Stimulated activated CD4-positive, alpha-beta T cell treated with anti-CD3 and anti-CD28 coated beads, Interleukin-1b, Interleukin-23, amount 100 ng/mL, for 24 hours (primary cell): Measurements from ENCODE around the gene KRTAP13-1.

ENCODE experiments used
- DNase-seq, 4 experiments: peaks; one replicate each; pipeline ENCODE4 v3.0.0-alpha.2; 2020; ENCODE audit warnings: low read depth in 4 of 4, low spot score in 1 of 4

The KRTAP13-1 gene

DNA sequence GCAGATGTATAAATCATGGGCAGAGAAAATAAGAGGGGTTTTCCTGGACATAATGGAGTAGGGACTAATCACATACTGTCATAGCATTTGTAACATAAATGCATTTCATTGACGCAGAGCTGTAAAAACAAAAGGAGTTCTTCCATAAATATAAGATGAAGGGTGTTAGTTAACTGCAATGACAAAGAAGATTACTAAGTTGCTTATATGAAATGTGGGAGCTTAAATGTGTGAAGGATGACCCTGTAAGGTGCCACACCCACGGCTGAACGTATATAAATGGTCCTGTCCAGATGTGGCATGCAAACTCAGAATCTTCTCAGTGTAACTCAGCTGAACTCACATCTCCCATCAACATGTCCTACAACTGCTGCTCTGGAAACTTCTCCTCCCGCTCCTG lies at the start of gene KRTAP13-1:
Gene KRTAP13-1 (plus strand): TSS at position 301 of the 400 bp plus-strand sequence. CDS start 56 bp downstream, at position 357.
- no peak for DNase-seq

GRCh38 chr21:30348506-30348905 lies 47.3 kb upstream of the KRTAP13-1 start, which contains the start of gene KRTAP23-1:
Gene KRTAP23-1, minus strand, starts transcription at chr21:30348606. Its CDS starts 0 bp downstream, at chr21:30348606.
- no peak for DNase-seq

DNA sequence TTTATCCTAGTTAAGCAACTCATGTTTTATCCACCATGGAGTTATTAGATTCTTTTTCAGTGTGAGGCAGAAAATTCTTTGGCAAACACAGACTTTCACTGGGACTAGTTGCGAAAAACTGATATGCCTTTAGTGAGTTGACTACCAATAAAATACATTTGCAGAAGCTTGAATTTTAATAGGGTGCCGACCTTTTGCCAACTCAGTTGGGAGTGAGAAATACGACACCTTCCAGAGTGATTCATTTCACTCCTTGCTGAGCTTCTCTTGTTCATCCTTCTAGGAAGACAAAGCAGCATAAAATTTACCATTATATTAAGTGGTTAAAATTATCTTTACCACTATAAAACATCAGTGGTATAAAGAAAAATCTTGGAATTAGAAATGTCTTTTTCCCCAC lies 46.3 kb upstream of the KRTAP13-1 start:
- no peak for DNase-seq

DNA sequence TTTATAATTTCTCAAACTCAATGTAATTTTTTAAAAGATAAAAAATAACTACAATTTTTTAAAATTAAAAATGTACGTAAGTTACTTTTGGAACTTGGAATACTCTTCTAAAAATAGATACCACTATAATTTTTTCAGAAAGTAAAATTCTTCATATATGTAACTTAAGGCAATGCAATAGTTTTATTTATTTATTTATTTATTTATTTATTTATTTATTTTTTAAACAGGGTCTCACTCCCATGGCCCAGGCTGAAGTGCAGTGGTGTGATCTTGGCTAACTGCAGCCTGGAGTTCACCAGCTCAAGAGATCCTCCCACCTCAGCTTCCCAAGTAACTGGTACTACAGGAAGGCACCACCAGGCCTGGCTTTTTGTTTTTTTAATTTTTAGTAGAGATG lies 44.3 kb upstream of the KRTAP13-1 start:
- no peak for DNase-seq

GRCh38 chr21:30354308-30355005 lies 41.4 kb upstream of the KRTAP13-1 start:
- no peak for DNase-seq

GRCh38 chr21:30355906-30356305 lies 39.9 kb upstream of the KRTAP13-1 start:
- no peak for DNase-seq

DNA sequence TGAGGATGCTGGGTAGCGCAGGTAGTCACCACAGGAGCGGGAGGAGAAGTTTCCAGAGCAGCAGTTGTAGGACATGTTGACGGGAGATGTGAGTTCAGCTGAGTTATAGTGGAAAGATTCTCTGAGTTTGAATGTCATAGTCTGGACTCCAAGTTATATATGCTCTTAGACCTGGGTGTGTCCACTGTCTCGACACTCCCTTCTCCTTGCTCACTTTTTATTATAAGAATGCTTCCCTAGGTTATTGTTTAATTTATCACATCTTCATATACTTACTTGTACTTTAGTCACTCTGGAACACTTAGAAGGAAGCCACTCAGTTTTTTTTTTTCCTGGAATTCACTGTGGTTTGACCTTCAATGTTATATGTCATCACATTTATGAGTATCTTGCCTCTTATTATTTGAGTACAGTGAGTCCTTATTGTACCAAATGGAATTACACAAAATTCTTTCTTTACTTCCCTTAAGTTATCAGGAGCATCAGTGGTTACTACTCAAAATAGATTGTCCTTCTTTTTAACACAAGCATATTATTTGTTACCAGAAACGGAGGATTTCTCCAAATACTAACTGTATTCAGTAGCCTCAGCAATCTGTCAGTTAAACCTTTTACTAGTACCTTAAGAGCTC lies 23.6 kb upstream of the KRTAP13-1 start, which contains the start of gene KRTAP13-2:
Gene KRTAP13-2 (minus strand): TSS at position 133 of the 632 bp plus-strand sequence. CDS start 58 bp downstream, at position 75.
- DNase-seq, result no peak

DNA sequence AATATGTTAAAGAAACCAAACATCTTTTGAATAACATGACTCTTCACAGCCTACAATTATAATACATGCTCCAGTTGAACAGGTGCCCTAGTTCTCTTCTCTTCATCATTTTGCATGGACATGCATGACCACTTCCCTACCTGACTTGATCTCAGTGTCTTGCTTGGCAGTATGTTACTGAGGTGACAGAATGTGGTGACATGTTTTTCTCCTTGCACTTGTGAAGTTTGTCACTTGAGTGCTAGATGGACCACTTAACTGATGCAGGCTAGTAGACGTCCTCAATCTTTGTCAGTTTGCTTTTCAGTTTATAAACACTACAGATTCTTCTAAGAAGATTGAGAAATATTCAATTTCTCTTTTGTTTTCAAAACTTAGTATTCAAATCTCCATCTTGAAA lies 13.6 kb upstream of the KRTAP13-1 start:
- no peak for DNase-seq

DNA sequence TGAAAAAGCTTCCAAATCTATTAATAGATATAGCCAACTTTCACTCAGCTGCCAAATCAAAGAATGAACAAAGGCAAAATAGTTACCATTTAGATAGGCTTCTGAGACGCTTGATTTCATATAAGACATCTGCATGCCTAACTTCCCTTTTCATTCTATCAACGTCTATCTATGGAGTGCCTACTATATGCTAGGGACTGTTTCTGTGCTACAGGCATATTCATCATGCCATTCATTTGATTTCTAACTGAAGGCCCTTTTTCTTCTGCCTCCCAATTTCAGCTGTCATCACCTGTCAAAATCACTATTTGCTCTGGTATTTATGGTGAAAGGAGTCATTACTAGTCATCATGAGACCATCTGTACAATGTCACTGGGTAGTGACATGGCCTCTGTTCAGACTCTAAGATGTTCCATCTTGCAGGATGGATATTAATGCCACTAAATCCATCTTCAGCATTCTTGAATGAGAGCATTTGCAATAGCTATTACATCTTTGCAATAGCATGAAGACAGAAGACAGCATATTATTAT lies 4.3 kb upstream of the KRTAP13-1 start:
- no peak for DNase-seq

GRCh38 chr21:30408782-30409494 lies 13.1 kb downstream of the KRTAP13-1 start:
- DNase-seq, result no peak

- DNase-seq, result no peak
These were observed 20.2 kb downstream of the KRTAP13-1 start for GRCh38 chr21:30415993-30416392.

- no peak for DNase-seq
These were observed 30.0 kb downstream of the KRTAP13-1 start, which contains the start of gene KRTAP13-3 for GRCh38 chr21:30425826-30426225. Gene KRTAP13-3, minus strand, starts transcription at chr21:30425926. Its CDS starts 14 bp downstream, at chr21:30425912.

GRCh38 chr21:30426731-30427130 lies 30.9 kb downstream of the KRTAP13-1 start:
- DNase-seq, result no peak

DNA sequence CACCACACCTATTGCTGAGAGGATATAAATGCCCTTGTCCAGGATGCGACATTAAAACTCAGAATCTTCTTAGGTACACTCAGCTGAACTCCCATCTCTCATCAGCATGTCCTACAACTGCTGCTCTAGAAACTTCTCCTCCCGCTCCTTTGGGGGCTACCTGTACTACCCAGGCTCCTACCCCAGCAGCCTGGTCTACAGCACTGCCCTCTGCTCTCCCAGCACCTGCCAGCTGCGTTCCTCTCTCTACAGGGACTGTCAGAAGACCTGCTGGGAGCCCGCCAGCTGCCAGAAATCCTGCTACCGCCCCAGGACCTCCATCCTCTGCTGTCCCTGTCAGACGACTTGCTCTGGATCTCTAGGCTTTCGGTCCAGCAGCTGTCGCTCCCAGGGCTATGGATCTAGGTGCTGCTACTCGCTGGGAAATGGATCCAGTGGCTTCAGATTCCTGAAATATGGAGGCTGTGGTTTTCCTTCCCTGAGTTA lies 34.4 kb downstream of the KRTAP13-1 start, which contains the start of gene KRTAP13-4:
Gene KRTAP13-4 (plus strand): TSS at position 51 of the 486 bp plus-strand sequence. CDS start 56 bp downstream, at position 107.
- no peak for DNase-seq

GRCh38 chr21:30434033-30434631 lies 38.3 kb downstream of the KRTAP13-1 start:
- no peak for DNase-seq

DNA sequence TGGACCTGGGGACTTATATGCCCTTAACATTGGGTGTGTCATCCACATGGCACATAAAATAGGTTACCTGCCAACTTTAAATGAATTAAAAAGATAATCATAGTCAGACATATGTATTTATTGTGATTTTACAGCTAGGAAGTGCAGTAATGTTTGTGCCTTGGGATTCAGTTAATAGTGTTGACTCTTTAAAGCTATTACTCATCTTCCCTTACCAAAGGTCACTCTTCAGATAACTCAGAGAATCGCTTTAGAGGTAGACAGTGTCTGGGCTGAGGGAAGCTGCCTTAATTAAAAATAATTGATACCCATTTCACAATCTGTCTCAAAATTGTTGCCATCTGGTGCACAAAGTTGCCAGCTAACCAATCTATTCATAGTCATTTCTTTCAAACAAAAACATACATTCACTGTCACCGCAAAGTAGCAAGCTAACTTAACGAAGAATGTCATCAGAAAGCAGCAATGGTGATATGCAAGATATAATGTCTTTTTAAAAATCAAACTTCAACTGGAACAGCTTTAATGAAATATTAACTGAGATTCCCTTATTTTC lies 41.3 kb downstream of the KRTAP13-1 start:
- no peak for DNase-seq

GRCh38 chr21:30439975-30440374 lies 44.1 kb downstream of the KRTAP13-1 start, which contains the start of gene KRTAP15-1:
Gene KRTAP15-1, plus strand, starts transcription at chr21:30440275. Its CDS starts 53 bp downstream, at chr21:30440328.
- no peak for DNase-seq

GRCh38 chr21:30443226-30443625 lies 47.4 kb downstream of the KRTAP13-1 start:
- no peak for DNase-seq

DNA sequence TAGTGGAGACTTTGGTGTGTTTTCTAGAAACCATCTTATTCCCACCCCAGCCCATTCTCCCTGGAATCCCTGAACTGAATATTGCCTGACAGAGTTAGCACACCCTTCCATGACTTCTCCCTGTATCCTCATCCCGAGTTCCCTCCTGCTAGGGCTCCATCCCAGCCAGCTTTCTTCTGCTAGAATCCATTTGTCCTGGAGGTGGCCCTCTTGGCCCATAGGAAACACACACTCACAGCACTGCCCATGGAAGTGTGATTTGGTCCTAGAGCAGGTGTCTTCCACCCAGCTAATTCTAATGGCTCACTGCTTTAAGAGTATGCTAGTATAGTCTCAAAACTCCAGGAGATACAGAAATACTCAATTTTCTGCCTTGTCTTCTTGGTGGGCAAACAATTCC lies 48.4 kb downstream of the KRTAP13-1 start:
- DNase-seq, result no peak
